ENCODE data around the gene ZNF213.

Gene ZNF213

GRCh38 chr16:3149193-3149530 lies 14.3 kb downstream of the ZNF213 start:
- peaks cover 19% of the 10 kb centered on the region for H3K4me1 Mint-ChIP-seq
- H3K4me3 Mint-ChIP-seq: peak overlapping the region; percentile 77
- H3K9me3 Mint-ChIP-seq: no peaks in the 10 kb centered on the region
- H3K27me3 Mint-ChIP-seq: no peaks in the 10 kb centered on the region
- no peaks in the 10 kb centered on the region for H3K36me3 Mint-ChIP-seq
- H3K27ac Mint-ChIP-seq: no peak overlapping the region

DNA sequence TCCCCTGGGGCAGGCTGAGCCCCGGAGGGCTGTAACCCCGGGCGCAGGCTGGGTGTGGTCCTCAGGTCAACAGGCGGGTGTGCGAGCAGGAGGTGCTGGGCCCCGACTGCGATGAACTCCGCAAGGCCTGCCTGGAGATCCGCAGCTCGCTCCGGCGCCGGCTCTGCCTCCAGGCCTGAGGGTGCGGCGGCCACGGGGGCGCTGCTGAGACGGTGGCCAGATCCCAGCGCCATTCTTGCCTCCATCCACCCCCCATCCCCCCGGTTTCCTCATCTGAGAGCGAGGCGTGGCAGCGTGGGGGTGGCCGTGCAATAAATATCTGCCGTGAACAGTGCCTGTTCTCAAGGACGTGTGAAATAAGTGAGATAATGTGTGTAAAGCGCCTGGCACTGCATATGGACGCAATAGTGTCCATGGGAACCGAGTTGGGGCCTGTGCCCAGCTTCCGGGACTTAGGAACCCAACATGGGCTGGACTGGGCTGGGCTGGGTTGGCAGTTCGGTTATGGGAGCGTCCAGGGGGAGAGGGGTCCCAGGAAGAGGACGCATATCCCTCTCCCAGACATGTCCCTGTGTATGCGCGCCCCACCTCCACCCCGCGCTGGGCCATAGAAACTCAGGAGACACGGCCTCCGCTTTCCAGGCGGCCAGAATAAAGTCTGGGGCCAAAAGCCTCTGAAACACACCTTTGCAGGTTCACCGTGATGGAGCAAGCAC lies 15.0 kb downstream of the ZNF213 start:
- Mint-ChIP-seq H3K4me1 (peaks cover 19% of the 10 kb centered on the region), H3K27ac (peak overlapping the region; percentile 76), H3K27me3 (no peaks in the 10 kb centered on the region), H3K36me3 (no peaks in the 10 kb centered on the region), H3K4me3 (peak overlapping the region; percentile 87), H3K9me3 (no peaks in the 10 kb centered on the region)

- no peaks in the 10 kb centered on the region for H3K36me3 Mint-ChIP-seq
- no peaks in the 10 kb centered on the region for H3K27me3 Mint-ChIP-seq
- H3K4me3 Mint-ChIP-seq: peak overlapping the region; percentile 87
- no peaks in the 10 kb centered on the region for H3K9me3 Mint-ChIP-seq
- H3K27ac Mint-ChIP-seq: peak overlapping the region; percentile 94
- peaks cover 19% of the 10 kb centered on the region for H3K4me1 Mint-ChIP-seq
Measured at GRCh38 chr16:3150346-3151218, 15.8 kb downstream of the ZNF213 start.

DNA sequence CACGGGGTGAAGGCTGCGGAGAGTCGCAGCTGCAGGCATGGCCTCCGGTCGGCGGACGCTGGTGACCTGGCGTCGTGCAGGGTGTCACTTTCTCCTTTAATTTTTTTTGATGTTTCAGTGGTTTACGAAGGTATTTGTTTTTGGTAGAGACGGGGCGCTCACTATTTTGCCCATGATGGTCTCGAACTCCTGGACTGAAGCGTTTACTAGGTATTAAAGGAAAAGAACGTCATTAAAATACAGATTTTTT lies 17.1 kb downstream of the ZNF213 start:
- Mint-ChIP-seq H3K36me3 (no peaks in the 10 kb centered on the region), H3K27me3 (no peaks in the 10 kb centered on the region), H3K4me1 (peaks cover 19% of the 10 kb centered on the region), H3K27ac (peak overlapping the region; percentile 99), H3K4me3 (peak overlapping the region; percentile 87), H3K9me3 (no peaks in the 10 kb centered on the region)

DNA sequence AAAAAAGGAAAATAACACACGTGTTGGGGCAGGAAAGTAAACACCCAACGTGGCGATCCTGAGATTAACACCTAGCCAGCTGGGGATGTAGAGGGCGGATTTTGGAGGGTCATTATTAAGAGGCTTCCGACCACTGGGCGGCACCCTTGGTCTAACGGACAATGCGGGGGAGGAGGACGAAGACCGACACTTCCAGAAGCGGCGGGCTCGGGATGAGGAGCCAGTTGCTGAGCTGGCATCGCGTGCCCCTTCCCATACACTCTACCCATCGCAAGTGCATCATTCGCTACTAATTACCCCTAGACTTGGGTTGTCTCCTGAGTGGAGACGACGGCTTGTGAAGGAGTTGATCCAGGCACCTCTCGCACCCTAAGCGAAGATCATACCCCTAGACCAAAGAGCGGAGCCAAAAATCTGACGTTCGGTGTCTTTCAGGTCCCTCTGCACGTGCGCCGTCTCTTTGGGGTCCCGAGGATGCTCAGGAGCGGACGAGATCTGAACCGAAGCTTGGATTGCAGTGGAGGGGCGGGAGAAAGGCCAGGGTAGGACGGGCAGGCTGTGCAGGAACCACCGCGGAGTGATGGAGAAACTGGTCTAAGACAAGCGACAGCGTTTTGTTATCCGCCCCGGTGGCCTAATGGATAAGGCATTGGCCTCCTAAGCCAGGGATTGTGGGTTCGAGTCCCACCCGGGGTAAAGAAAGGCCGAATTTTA lies 17.6 kb downstream of the ZNF213 start:
- H3K9me3 Mint-ChIP-seq: no peaks in the 10 kb centered on the region
- H3K4me1 Mint-ChIP-seq: peaks cover 22% of the 10 kb centered on the region
- no peaks in the 10 kb centered on the region for H3K27me3 Mint-ChIP-seq
- peak overlapping the region; percentile 99 for H3K27ac Mint-ChIP-seq
- H3K4me3 Mint-ChIP-seq: peak overlapping the region; percentile 87
- no peaks in the 10 kb centered on the region for H3K36me3 Mint-ChIP-seq

DNA sequence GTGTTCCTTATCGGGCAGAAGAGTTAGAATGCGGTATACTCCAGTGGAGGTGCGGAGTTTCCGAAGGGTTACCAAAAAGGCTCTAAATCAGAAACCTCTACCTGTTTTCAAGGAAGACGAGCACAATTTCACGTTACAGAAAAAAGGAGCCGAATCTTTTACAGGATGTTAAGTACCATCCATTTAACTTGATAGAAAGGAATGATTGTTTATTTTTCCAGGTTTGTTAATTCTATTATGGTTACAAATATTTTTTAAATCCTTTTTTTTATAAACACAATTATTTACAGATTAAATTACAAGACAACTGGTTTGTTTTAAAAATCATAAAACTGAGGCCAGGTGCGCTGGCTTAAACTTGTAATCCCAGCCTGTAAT lies 18.2 kb downstream of the ZNF213 start:
- Mint-ChIP-seq H3K9me3 (no peaks in the 10 kb centered on the region), H3K27me3 (no peaks in the 10 kb centered on the region), H3K4me3 (peak overlapping the region; percentile 87), H3K36me3 (no peaks in the 10 kb centered on the region), H3K27ac (peak overlapping the region; percentile 99), H3K4me1 (peaks cover 28% of the 10 kb centered on the region)

DNA sequence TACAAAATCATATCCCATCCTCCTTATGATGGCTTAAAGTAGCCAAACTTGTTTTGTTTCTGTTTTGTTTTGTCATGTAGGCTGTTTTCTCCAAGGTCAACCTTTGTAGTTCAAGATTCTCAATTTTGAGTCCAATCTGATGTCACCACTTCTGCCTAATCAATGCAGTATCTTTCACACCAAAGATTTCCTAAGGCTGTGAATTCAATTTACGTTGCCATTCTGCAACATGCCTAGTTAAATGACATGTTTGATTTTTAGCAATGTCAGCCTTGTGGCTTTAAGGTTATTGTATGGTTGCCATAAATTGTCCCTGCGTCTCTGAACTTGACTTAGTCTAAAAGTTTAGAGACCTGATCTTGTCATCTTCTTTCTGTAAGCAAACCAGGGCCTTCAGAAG lies 20.4 kb downstream of the ZNF213 start:
- peaks cover 39% of the 10 kb centered on the region for H3K4me1 Mint-ChIP-seq
- H3K4me3 Mint-ChIP-seq: no peak overlapping the region

DNA sequence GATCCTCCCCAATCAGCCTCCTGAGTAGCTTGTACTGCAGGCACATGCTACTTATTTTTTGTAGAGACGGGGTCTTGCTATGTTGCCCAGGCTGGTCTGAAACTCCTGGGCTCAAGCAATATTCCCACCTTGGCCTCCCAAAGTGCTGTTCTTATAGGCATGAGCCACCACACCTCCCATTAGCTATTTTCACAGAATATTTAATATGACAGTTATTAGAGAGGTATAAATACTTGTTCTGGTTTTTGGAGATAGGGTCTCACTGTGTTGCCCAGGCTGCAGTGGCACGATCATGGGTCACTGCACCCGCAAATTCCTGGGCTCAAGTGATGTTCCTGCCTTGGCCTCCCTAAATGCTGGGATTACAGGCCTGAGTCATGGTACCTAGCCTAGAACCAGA lies 21.1 kb downstream of the ZNF213 start:
- no peaks in the 10 kb centered on the region for H3K27me3 Mint-ChIP-seq
- no peak overlapping the region for H3K27ac Mint-ChIP-seq
- peaks cover 34% of the 10 kb centered on the region for H3K4me1 Mint-ChIP-seq
- H3K4me3 Mint-ChIP-seq: no peak overlapping the region
- H3K36me3 Mint-ChIP-seq: no peaks in the 10 kb centered on the region
- no peaks in the 10 kb centered on the region for H3K9me3 Mint-ChIP-seq

More for the DNA sequence above, 20.4 kb downstream of the ZNF213 start:
- H3K36me3 Mint-ChIP-seq: no peaks in the 10 kb centered on the region
- no peaks in the 10 kb centered on the region for H3K9me3 Mint-ChIP-seq
- H3K27me3 Mint-ChIP-seq: no peaks in the 10 kb centered on the region
- no peak overlapping the region for H3K27ac Mint-ChIP-seq

DNA sequence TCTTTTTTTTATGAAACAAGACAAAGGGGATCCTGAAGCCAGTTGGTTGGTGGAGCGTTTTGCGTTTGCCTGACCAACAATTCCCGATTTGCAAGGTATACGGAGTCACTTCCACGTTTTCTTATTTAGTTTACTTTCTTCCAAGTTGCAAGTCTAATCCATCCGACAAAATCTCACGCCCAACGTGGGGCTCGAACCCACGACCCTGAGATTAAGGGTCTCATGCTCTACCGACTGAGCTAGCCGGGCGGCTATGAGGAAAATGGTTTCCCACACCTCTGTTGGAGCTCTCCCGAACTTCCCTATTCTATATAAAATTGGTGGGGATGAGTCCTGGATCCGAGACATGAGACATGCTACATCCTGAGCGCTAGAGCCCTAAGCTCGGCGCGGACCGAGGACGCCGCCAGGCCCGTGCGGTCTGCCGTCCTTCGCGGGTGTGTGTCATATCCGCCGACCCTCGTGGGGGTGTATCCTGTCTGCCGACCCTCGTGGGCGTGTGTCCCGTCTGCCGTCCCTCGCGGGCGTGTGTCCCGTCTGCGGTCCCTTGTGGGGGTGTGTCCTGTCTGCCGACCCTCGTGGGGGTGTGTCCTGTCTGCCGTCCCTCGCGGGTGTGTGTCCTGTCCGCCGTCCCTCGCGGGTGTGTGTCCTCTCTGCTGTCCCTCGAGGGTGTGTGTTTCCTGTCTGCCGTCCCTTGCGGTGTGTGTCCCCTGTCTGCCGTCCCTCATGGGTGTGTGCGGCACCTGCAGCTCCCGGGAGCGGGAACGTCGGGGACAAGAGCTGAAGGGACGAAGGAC lies 22.6 kb downstream of the ZNF213 start:
- no peaks in the 10 kb centered on the region for H3K9me3 Mint-ChIP-seq
- H3K36me3 Mint-ChIP-seq: no peaks in the 10 kb centered on the region
- H3K27me3 Mint-ChIP-seq: no peaks in the 10 kb centered on the region

GRCh38 chr16:3158026-3158509 lies 23.2 kb downstream of the ZNF213 start:
- Mint-ChIP-seq H3K27me3 (no peaks in the 10 kb centered on the region), H3K9me3 (no peaks in the 10 kb centered on the region), H3K4me3 (peak overlapping the region; percentile 79), H3K27ac (peak overlapping the region; percentile 82), H3K4me1 (peaks cover 23% of the 10 kb centered on the region), H3K36me3 (no peaks in the 10 kb centered on the region)

More for the DNA sequence above, 22.6 kb downstream of the ZNF213 start:
- H3K4me3 Mint-ChIP-seq: peak overlapping the region; percentile 79
- peak overlapping the region; percentile 25 for H3K27ac Mint-ChIP-seq
- H3K4me1 Mint-ChIP-seq: peaks cover 27% of the 10 kb centered on the region

DNA sequence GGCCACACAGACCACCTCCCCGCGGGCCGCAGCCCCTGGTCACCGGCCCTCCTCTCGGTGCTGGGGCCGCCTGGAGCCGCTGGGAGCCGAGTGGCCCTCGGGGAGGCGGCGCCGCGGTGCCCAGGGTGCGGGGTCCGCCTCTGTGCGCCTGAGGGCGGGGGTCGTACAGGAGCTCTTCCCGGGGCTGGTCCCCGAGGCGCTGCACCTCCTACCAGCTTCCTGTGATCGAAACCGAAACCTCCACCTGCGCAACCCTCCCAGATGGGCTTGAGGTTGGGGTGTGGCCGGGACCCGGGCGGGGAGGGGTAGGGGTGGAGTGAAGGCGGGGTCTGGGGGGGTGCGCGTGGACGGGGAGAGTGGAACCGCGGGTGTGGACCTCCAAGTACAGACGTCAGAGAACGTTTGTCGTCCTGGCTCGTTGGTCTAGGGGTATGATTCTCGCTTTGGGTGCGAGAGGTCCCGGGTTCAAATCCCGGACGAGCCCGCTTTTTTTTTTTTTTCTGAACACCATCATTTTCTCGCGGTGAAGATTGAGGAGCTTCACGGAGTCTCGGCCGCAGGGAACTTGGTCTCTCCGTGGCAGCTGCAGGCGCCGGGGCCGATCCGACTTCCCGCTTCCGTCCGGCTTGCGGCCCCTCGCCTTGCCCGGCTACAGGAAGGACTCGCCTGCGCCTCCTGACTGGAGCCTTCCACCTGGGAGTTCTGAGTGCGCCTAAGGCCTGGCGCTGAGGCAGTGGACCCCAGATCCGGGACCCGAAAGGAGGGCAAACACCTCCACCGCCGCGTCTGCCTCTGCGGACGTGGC lies 23.9 kb downstream of the ZNF213 start:
- Mint-ChIP-seq H3K27ac (peak overlapping the region; percentile 95), H3K4me3 (peak overlapping the region; percentile 92), H3K4me1 (peaks cover 23% of the 10 kb centered on the region), H3K36me3 (no peaks in the 10 kb centered on the region), H3K9me3 (no peaks in the 10 kb centered on the region), H3K27me3 (no peaks in the 10 kb centered on the region)

DNA sequence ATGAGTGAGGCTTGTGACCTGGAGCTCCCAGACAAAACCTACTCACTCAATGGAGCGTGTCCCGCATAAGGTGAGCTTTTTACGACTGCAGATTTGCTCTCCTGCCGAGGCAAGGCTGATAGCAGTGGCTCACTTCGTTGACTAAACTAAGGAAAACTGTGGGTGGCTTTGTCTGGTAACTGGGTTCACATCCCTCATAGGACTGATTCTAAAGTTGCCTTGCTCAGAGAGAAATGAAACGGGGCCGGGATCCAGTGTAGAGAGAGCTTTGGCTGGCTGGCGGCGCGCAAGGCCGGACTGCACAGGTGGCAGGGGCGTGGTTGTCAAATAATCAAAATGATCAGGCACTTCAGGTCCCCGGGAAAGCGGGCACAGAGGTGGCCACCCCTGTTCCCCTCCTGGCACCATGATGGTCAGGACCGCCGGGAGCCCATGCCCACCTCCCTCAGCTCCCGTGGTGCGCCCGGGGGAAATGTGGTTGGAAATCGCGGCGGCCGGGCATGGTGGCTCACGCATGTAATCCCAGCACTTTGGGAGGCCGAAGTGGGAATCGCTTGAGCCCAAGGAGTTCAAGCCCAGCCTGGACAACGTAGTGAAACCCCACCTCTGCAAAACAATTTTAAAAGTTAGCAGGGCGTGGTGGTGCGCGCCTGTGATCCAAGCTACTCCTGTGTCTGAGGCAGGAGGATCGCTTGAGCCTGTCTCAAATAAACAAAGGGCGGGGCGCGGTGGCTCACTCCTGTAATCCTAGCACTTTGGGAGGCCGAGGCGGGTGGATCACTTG lies 26.6 kb downstream of the ZNF213 start:
- Mint-ChIP-seq H3K4me3 (peak overlapping the region; percentile 54), H3K27me3 (no peaks in the 10 kb centered on the region), H3K27ac (no peak overlapping the region), H3K9me3 (no peaks in the 10 kb centered on the region), H3K4me1 (peaks cover 31% of the 10 kb centered on the region), H3K36me3 (no peaks in the 10 kb centered on the region)

GRCh38 chr16:3164121-3164991 lies 29.5 kb downstream of the ZNF213 start:
- Mint-ChIP-seq H3K36me3 (no peaks in the 10 kb centered on the region), H3K4me1 (peaks cover 13% of the 10 kb centered on the region), H3K9me3 (no peaks in the 10 kb centered on the region), H3K27ac (no peak overlapping the region), H3K4me3 (no peak overlapping the region), H3K27me3 (no peaks in the 10 kb centered on the region)

Measured in activated naive CD4-positive, alpha-beta T cell treated with anti-CD3 and anti-CD28 coated beads, Interleukin-2, amount 50 U/mL, for 24 hours (primary cell).